GM12892 (cell line): ENCODE results near the gene SLC8A2.

Source experiments
- DNase-seq: peaks from one replicate; pipeline ENCODE4 v3.0.0; 2011; ENCODE audit not compliant: insufficient read length
- FAIRE-seq: peaks from 2 replicates; lab custom pipeline; 2011; peaks lifted over from hg19 to GRCh38; lab: Jason Lieb, UNC
- POLR2A ChIP-seq: IDR thresholded peaks from 2 replicates; pipeline ENCODE4 v1.6.1; 2011; ENCODE audit warnings: low read depth, low read length, control low read depth
- POLR2AphosphoS5 ChIP-seq: IDR thresholded peaks from 2 replicates; pipeline ENCODE4 v1.6.1; 2011; ENCODE audit warnings: low read depth, low read length, control low read depth
- TAF1 ChIP-seq: IDR thresholded peaks from 2 replicates; pipeline ENCODE4 v1.6.1; 2011; ENCODE audit warnings: low read depth, mild to moderate bottlenecking, control low read depth, low read length, borderline replicate concordance

The SLC8A2 gene

GRCh38 chr19:47483800-47484690 is 12.4 kb upstream of the SLC8A2 start, which contains the start of gene KPTN:
Gene KPTN (minus strand): TSS chr19:47484219. CDS start chr19:47484160, 59 bp downstream.
- FAIRE-seq (peak; percentile 98), DNase-seq (peak; percentile 97)
- TF ChIP-seq POLR2AphosphoS5 (peak; percentile 79), TAF1 (peak; percentile 87), POLR2A (peak; percentile 91)

- no peak for DNase-seq
- no peak for TF ChIP-seq POLR2AphosphoS5
- no peak for TF ChIP-seq POLR2A
- TF ChIP-seq TAF1, result no peak
- no peak for FAIRE-seq
Measured at GRCh38 chr19:47483200-47483599, 11.5 kb upstream of the SLC8A2 start.

- FAIRE-seq (no peak), DNase-seq (no peak)
- TF ChIP-seq POLR2AphosphoS5, result no peak
- TF ChIP-seq POLR2A, result no peak
- TF ChIP-seq TAF1, result no peak
Measured at GRCh38 chr19:47481460-47482052, 9.9 kb upstream of the SLC8A2 start.

- TF ChIP-seq TAF1, result no peak
- TF ChIP-seq POLR2A, result no peak
- no peak for TF ChIP-seq POLR2AphosphoS5
- no peak for DNase-seq
- FAIRE-seq, result no peak
Measured at GRCh38 chr19:47480658-47481057, 9.0 kb upstream of the SLC8A2 start.

- DNase-seq, result no peak
- TF ChIP-seq TAF1 (no peak), POLR2A (no peak), POLR2AphosphoS5 (no peak)
- FAIRE-seq, result no peak
Measured at GRCh38 chr19:47479701-47480503, 8.2 kb upstream of the SLC8A2 start.

GRCh38 chr19:47476438-47476972 is 4.8 kb upstream of the SLC8A2 start:
- no peak for TF ChIP-seq TAF1
- TF ChIP-seq POLR2A, result no peak
- TF ChIP-seq POLR2AphosphoS5, result no peak
- no peak for FAIRE-seq
- DNase-seq, result peak; percentile 23

GRCh38 chr19:47475465-47475864 is 3.8 kb upstream of the SLC8A2 start:
- DNase-seq, result no peak
- no peak for FAIRE-seq
- TF ChIP-seq POLR2A (no peak), TAF1 (no peak), POLR2AphosphoS5 (no peak)

- no peak for FAIRE-seq
- TF ChIP-seq TAF1 (no peak), POLR2AphosphoS5 (no peak), POLR2A (no peak)
Measured at GRCh38 chr19:47473336-47473735, 1.6 kb upstream of the SLC8A2 start.

GRCh38 chr19:47471381-47471732 is 336 bp downstream of the SLC8A2 start:
- TF ChIP-seq TAF1 (no peak), POLR2AphosphoS5 (no peak), POLR2A (no peak)
- DNase-seq (no peak), FAIRE-seq (no peak)

More at GRCh38 chr19:47473336-47473735, 1.6 kb upstream of the SLC8A2 start:
- no peak for DNase-seq

GRCh38 chr19:47470447-47471195 is 1.1 kb downstream of the SLC8A2 start:
- no peak for TF ChIP-seq TAF1
- DNase-seq, result no peak
- FAIRE-seq, result no peak

GRCh38 chr19:47469719-47470118 is 2.0 kb downstream of the SLC8A2 start:
- FAIRE-seq, result no peak
- no peak for TF ChIP-seq TAF1
- no peak for TF ChIP-seq POLR2AphosphoS5
- TF ChIP-seq POLR2A, result no peak
- no peak for DNase-seq

- FAIRE-seq (no peak), DNase-seq (no peak)
- no peak for TF ChIP-seq POLR2A
- no peak for TF ChIP-seq POLR2AphosphoS5
- TF ChIP-seq TAF1, result no peak
Measured at GRCh38 chr19:47469363-47469700, 2.4 kb downstream of the SLC8A2 start.
